NCI-H2081 (cell line): Measurements from ENCODE around the gene SMPDL3A.
"Not testable (repeated sequence)": the region's sequence is repeated elsewhere in the genome, so short reads cannot be mapped to it uniquely, and the experiment has no call there.

Experiments
- DNase-seq, 2 experiments: peaks; one replicate each; lab custom pipeline; 2025; lab: John Stamatoyannopoulos, UW

Gene SMPDL3A

DNA sequence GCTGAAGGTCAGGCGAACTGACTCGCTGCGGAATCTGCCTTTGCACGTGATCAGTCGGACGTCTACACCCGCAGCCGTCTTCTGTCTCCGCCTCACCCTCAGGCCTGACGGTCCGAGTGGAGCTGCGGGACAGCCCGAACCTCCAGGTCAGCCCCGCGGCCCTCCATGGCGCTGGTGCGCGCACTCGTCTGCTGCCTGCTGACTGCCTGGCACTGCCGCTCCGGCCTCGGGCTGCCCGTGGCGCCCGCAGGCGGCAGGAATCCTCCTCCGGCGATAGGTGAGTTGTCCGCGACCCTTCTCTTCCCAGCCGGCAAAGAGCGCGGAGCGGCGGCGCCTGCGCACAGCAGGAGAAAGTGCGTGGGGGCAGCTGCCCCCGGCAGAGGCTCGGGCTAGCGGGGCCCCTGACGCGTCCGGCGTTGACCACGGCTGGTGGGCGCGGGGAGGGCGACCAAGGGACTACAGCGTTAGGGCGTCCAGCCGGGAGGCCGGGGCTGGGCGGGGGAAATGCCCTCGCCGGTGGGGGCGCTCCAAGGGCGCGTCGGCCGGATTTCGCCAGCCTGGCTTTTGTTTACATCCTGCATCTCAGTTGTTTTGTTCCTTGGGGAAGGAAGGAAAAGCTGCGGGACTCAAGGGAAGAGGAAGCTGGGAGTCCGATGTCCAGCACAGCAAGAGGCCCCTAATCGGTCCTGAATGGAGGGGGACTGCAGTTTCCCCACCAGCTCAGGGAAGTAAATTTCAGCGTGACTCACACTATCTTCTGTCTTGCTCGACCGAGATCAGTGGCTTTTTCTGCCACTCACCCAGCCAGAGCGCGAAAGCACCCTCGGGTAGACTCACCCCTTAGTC, at the start of gene SMPDL3A:
TSS of gene SMPDL3A (plus strand) at position 77 of the 846 bp plus-strand sequence. CDS start at position 166, 89 bp downstream.
- DNase-seq = peak; percentile 58 to 69

- DNase-seq = no peak
Measured at GRCh38 chr6:122740091-122740490, 49.0 kb upstream of the SMPDL3A start.

GRCh38 chr6:122740936-122741335, 48.1 kb upstream of the SMPDL3A start:
- DNase-seq = no peak

DNA sequence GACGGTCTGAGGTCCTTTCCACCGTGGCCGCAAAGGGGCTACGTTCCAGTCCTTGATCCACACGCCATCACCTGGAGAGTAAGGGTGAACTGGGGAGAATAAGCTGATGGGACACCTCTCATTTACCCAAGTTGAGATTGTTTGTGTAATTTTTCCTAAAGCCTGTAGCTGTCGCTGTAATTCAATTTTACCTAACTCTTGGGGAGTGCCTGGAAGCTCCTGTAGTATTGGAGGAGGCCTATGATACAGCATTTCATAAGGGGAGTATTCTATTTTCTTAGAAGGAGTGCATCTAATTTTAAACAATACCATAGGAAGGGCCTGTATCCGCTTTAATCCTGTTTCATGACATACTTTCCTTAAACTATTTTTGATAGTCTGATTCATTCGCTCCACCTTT, 44.8 kb upstream of the SMPDL3A start:
- peak in 1 of 2 experiments; percentile 13 for DNase-seq

GRCh38 chr6:122744856-122745255, 44.2 kb upstream of the SMPDL3A start:
- not testable (repeated sequence) for DNase-seq

DNA sequence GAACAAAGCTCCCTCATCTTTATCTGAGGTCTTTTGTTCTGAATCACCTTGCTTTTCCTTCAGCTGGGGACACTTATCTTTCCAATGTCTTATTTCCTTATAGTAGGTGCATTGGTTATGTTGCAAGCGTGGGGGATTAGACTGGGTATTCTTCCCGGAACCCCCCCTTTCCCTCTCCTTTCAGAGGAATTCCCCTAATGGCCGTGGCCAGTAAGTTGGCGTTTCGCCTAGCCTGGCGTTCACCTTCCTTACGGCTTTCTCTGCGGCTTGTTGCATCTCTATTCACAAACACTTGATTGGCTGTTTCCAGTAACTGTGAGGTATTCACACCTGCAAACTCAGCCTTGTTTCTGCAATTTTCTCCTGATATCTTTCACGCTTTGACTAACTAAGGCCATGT, 42.4 kb upstream of the SMPDL3A start:
- DNase-seq = no peak

GRCh38 chr6:122747573-122747972, 41.5 kb upstream of the SMPDL3A start:
- no peak for DNase-seq

DNA sequence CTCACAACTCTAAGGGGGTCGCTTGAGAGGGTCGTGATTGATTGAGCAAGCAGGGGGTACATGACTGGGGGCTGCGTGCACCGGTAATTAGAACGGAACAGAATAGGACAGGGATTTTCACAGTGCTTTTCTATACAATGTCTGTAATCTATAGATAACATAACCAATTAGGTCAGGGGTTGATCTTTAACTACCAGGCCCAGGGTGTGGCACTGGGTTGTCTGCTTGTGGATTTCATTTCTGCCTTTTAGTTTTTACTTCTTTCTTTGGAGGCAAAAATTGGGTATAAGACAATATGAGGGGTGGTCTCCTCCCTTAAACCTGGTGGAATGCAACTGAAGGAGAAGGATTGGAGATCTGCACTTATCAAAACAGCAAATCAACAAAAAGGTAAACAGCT, 40.1 kb upstream of the SMPDL3A start:
- DNase-seq = not testable (repeated sequence)

GRCh38 chr6:122749451-122750050, 39.5 kb upstream of the SMPDL3A start:
- no peak for DNase-seq

DNA sequence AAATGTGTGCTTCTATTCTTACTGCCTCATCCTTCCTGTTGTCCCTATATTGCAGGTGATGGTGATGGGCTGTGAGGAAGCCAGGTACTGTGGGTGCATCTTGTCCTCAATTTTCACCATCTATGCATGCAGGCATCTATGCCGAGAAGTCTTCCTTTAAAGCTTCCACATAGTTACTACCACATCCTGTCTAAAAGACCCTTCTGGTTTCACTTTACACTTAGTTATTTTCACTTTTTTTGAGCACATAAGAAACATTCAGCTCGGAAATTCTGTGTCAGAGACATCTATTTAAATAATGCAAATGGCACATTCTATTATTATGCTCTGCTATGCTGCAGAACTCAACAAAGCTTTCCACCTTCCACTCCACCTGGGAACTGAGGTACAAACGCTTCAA, 37.7 kb upstream of the SMPDL3A start:
- no peak for DNase-seq

- DNase-seq = no peak
Measured at GRCh38 chr6:122752459-122752858, 36.6 kb upstream of the SMPDL3A start.

GRCh38 chr6:122753000-122753687, 35.9 kb upstream of the SMPDL3A start:
- DNase-seq = no peak

- DNase-seq = no peak
Measured at GRCh38 chr6:122753688-122754056, 35.4 kb upstream of the SMPDL3A start.

- no peak for DNase-seq
Measured at GRCh38 chr6:122754191-122754731, 34.8 kb upstream of the SMPDL3A start.

GRCh38 chr6:122755901-122756300, 33.2 kb upstream of the SMPDL3A start:
- DNase-seq = peak in 1 of 2 experiments; percentile 14

DNA sequence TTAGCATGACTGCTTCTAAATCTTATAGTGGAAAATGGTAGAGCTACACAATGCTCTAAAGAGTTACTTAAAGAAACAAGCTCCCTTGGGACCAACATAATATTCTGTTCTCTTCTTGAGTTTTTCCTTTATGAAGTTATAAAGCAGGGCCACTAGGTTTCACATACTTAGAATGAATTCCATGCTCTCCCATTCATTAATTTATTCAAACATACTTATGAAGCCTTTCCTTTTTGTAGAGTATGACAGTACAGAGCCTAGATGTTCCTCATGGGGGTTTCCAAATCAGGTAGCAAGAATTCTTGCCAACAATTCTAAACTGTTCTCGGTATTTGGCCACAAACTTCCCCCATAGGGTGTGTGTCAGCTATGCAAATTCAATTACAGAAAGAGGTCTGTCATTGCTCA, 30.1 kb upstream of the SMPDL3A start:
- no peak for DNase-seq

DNA sequence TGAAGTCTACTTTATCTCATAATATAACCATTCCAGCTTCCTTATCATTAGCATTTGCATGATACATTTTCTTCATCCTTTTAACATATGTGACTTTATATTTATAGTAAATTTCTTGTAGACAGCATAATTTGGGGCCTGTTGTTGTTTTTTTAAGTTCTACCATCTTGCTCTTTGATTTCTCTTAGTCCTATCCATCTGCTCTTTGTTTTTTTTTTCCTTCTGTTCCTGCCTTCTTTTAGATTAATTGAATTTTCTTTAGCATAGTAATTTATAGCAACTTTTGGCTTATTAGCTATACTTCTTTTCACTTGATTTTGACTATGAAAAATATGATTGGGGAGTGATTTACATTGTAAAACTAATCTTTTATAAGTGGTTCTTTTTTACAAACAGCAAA, 28.7 kb upstream of the SMPDL3A start:
- DNase-seq = no peak

DNA sequence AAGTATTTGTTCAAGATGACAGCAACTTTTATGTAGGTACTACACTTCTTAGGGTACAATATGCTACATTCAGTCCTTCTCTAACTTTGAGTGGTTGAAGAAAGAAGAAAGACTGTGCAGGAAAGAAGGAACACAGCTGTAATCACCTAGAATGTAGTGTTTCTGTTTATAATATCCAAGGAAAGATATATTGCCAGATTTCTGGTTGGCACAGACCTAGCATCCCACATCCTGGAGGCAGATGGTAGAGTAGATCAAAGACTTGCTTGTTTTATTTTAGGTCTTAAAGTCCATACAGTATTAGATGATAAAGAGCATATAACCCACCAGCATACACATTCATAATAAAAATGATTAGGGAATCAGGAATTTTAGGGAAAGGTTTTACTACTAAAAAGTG, 22.8 kb upstream of the SMPDL3A start:
- DNase-seq = no peak

DNA sequence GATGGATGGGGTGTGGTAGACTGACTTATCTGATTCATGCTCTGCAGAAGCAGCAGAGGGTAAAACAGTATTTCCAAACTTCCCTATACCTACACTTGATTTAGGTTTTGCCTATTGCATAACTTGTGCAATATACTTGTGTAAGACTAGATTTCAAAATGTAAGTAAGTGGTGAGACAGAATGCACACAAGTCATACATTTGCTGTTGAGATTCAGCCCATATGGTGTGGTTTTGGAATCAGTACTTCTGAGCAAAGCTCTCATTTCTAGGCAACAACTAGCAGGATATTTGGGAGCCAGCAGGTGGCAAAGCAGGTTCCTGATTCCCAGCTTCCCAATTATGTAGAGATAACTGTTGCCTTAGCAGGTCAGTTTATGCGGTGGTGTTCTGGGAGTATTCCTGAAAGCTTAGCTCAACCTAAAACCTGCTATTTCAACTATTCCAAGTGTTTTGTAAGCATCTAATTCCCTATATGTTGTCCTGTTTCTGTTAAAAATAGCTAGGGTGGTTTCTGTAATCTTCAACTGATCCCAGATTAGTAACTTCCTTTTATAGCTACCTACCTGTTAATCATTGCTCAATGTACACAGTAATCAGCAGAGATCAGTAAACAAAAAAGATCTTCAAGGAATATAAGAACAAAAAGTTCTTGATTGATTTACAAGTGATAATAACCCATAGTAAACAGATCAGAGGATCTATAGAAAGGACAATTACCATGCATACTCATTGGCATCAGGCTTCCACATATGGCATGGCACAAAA, 18.0 kb upstream of the SMPDL3A start:
- peak in 1 of 2 experiments; percentile 3 for DNase-seq

- DNase-seq = no peak
Measured at GRCh38 chr6:122772724-122773415, 16.2 kb upstream of the SMPDL3A start.

DNA sequence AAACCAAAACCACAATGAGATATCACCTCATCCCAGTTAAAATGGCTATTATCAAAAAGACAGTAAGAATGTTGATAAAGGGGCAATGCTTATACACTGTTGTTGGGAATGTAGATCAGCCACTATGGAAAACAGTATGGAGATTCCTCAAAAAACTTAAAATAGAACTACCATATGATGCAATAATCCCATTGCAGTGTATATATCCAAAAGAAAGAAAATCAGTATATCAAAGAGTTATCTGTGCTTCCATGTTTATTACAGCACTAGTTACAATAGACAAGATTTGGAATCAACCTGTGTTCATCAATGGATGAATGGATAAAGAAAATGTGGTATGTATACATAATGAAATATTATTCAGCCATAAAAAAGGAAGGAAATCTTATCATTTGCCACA, 13.1 kb upstream of the SMPDL3A start:
- no peak for DNase-seq
